ENCODE data around the gene NAIP. TPM values are rescaled to one million over a fixed set of nuclear protein-coding genes. Genes with fewer than 3 reads are reported as not detected.
"Not testable (repeated sequence)": the region's sequence is repeated elsewhere in the genome, so short reads cannot be mapped to it uniquely, and the experiment has no call there.

The NAIP gene
- total RNA-seq, 1 experiment from 2014 or later = 0.61 TPM

- DNase-seq (ENCODE audit: low spot score); in situ Hi-C loops (cut with HindIII; ENCODE audit: low sequenced_read_pairs): not testable (repeated sequence)
These were observed 92.6 kb downstream of the NAIP start for GRCh38 chr5:70932560-70932959.

DNA sequence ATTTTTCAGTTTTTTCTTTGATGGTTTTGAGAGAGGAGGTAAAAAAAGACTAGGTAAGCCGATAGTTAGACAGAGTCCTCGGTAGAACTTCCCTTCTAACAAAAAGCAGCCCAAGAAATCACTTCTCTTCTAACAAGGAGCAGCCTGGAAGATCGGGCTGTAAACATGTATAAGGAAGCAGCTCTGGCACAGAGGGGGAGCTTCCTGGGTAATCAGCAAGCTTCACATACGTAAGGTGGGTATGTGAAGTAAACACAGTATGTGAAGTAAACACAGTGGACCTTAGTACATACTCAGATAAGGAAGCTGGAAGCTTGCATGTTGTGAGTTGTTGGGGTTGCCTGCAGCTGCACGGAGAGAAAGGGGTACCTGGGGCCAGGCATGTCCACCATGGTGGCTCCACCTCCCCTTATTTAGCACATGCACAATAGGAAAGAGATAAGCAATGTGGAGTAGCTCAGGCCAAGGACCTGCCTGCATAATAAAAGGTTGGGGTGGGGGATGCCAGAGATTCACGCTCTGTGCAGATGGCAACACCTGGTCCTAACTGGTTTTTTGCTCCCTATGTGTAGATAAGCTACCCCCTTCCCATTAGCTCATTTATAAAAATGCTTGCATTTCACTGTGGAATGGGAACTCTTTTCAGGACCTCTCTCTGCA is 93.3 kb downstream of the NAIP start:
- DNase-seq (ENCODE audit: low spot score); in situ Hi-C loops (cut with HindIII; ENCODE audit: low sequenced_read_pairs): not testable (repeated sequence)

DNA sequence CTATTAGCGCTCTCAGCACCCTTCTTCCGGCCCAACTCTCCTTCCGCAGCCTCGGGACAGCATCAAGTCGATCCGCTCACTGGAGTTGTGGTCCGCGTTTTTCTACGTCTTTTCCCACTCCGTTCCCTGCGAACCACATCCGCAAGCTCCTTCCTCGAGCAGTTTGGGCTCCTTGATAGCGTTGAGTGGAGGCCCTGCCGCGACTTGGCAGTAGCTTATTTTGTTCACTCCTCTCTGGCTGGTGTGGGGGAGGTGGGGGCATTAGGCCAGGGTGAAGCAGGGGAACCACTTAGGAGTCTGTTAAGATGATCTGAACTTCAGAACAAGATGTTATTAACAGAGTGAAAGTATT is 100.0 kb downstream of the NAIP start:
- DNase-seq (ENCODE audit: low spot score); in situ Hi-C loops (cut with HindIII; ENCODE audit: low sequenced_read_pairs): not testable (repeated sequence)

Other genes with a start within 250 kb of the NAIP start
- gene SERF1A, start 124.7 kb downstream of the NAIP start, total RNA-seq (2014; rRNA removed; shearing (Covaris generic)) = 24.6 and 46.1 TPM in 2 replicates
- gene SMN1, start 100.3 kb downstream of the NAIP start, total RNA-seq (2014; rRNA removed; shearing (Covaris generic)) = 8.7 and 18.3 TPM in 2 replicates
- 36.4 and 43.3 TPM in 2 replicates for gene GTF2H2, start 42.3 kb upstream of the NAIP start, total RNA-seq (2014; rRNA removed; shearing (Covaris generic))